ENCODE results near the gene ZNF607.

The ZNF607 gene

GRCh38 chr19:37654118-37654517 lies 65.4 kb downstream of the ZNF607 start:
- DNase-seq (ENCODE audit: low spot score), result no peak

More at GRCh38 chr19:37654118-37654517, 65.4 kb downstream of the ZNF607 start:
- Histone ChIP-seq H3K4me3 (peak overlapping the region; percentile 72), H3K27ac (peak overlapping the region; percentile 76 to 93)
- no peak for TF ChIP-seq CTCF (IDR thresholded peaks at IDR 0.05)
